MM.1S (cell line): ENCODE measurements around the gene OR2G6.
"Not testable (repeated sequence)": the region's sequence is repeated elsewhere in the genome, so short reads cannot be mapped to it uniquely, and the experiment has no call there.

ENCODE experiments used
- DNase-seq: peaks from one replicate; pipeline ENCODE4 v3.0.0-alpha.2; 2015
- H2AFZ ChIP-seq: fragments of 300-600 bp; sonication (generic); 2 replicates; pipeline ENCODE4 v1.6.0; 2016; ENCODE audit warnings: antibody characterized with exemption, low read length
- H3F3A ChIP-seq: fragments of 300-600 bp; sonication (generic); 2 replicates; pipeline ENCODE4 v1.6.1; 2016; ENCODE audit warnings: mild to moderate bottlenecking, antibody characterized with exemption, low read length, moderate library complexity, mixed read lengths; ENCODE audit not compliant: insufficient read depth
- H3K27ac ChIP-seq: fragments of 300-600 bp; sonication (generic); 2 replicates; pipeline ENCODE4 v1.5.1; 2016; ENCODE audit warnings: mild to moderate bottlenecking, low read length
- H3K27me3 ChIP-seq: fragments of 300-600 bp; sonication (generic); replicated peaks from 2 replicates; pipeline ENCODE4 v1.6.0; 2016; ENCODE audit warnings: low read length; ENCODE audit not compliant: insufficient read depth
- H3K36me3 ChIP-seq: fragments of 300-600 bp; sonication (generic); replicated peaks from 2 replicates; pipeline ENCODE4 v1.6.1; 2016; ENCODE audit warnings: mild to moderate bottlenecking, low read length, mixed read lengths; ENCODE audit not compliant: insufficient read depth
- H3K4me1 ChIP-seq: fragments of 300-600 bp; sonication (generic); 2 replicates; pipeline ENCODE4 v1.6.1; 2016; ENCODE audit warnings: low read length, mixed read lengths
- H3K4me2 ChIP-seq: fragments of 300-600 bp; sonication (generic); 2 replicates; pipeline ENCODE4 v1.6.0; 2016; ENCODE audit warnings: low read depth, low read length
- H3K4me3 ChIP-seq: fragments of 300-600 bp; sonication (generic); 2 replicates; pipeline ENCODE4 v1.5.1; 2016; ENCODE audit warnings: low read length, mixed read lengths
- H3K79me2 ChIP-seq: fragments of 300-600 bp; sonication (generic); 2 replicates; pipeline ENCODE4 v1.6.1; 2016; ENCODE audit warnings: mixed run types, low read length, mixed read lengths
- H3K9ac ChIP-seq: fragments of 300-600 bp; sonication (generic); 2 replicates; pipeline ENCODE4 v1.6.1; 2016; ENCODE audit warnings: low read length, mixed read lengths
- H3K9me2 ChIP-seq: fragments of 300-600 bp; sonication (generic); replicated peaks from 2 replicates; pipeline ENCODE4 v1.6.1; 2016; ENCODE audit warnings: mild to moderate bottlenecking, low read length, mixed read lengths; ENCODE audit not compliant: insufficient read depth
- H3K9me3 ChIP-seq: fragments of 300-600 bp; sonication (generic); replicated peaks from 2 replicates; pipeline ENCODE4 v1.6.1; 2016; ENCODE audit warnings: mild to moderate bottlenecking, low read length, mixed read lengths; ENCODE audit not compliant: insufficient read depth
- H4K20me1 ChIP-seq: fragments of 300-600 bp; sonication (generic); 2 replicates; pipeline ENCODE4 v1.6.1; 2016; ENCODE audit warnings: mild to moderate bottlenecking, low read length, moderate library complexity, mixed read lengths; ENCODE audit not compliant: insufficient read depth
- EZH2 ChIP-seq: fragments of 300-600 bp; sonication (generic); optimal IDR thresholded peaks from 2 replicates; pipeline ENCODE3; 2017; ENCODE audit warnings: low read depth, mild to moderate bottlenecking, antibody characterized with exemption, low read length, mixed read lengths
- EZH2phosphoT487 ChIP-seq: fragments of 300-600 bp; sonication (generic); IDR thresholded peaks from 2 replicates; pipeline ENCODE4 v1.6.1; 2018; ENCODE audit warnings: antibody characterized with exemption, low read length
- TF ChIP-seq, protein P1 (sequence below): fragments of 300-600 bp; sonication (generic); IDR thresholded peaks from 2 replicates; pipeline ENCODE4 v1.5.1; 2016; ENCODE audit warnings: antibody characterized with exemption, low read length, mixed read lengths

The OR2G6 gene

DNA sequence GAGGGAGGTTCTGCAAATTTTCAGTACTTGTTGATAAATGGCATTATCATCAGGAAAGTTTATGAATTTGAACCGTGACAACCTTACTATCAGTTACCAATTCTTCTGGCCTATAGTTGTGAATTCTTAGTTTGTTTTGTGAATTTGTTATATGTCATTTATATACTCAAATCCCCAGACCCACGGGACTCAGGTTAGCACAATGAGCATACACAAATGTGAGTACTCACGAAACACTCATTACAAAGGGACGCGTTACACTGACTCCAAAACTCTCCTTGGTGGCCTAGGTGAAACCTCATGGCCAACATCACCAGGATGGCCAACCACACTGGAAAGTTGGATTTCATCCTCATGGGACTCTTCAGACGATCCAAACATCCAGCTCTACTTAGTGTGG is 19.6 kb upstream of the OR2G6 start, which contains the start of gene OR2T5:
Gene OR2T5 (plus strand): TSS at position 301 of the 400 bp plus-strand sequence. CDS start 0 bp downstream, at position 301.
- not testable (repeated sequence) for H3K4me1 ChIP-seq, H4K20me1 ChIP-seq, H3K4me2 ChIP-seq, H3K27me3 ChIP-seq, H3K36me3 ChIP-seq, H3K4me3 ChIP-seq, H3K27ac ChIP-seq, H3F3A ChIP-seq, H2AFZ ChIP-seq, H3K9me2 ChIP-seq, DNase-seq, H3K9ac ChIP-seq, H3K79me2 ChIP-seq, H3K9me3 ChIP-seq

GRCh38 chr1:248496661-248497060 is 11.2 kb upstream of the OR2G6 start:
- not testable (repeated sequence) for H3K4me3 ChIP-seq, H3K9ac ChIP-seq, H3K4me1 ChIP-seq, H3K9me2 ChIP-seq, H3K79me2 ChIP-seq, H3K27me3 ChIP-seq, H3K9me3 ChIP-seq, H3K27ac ChIP-seq, DNase-seq, H3F3A ChIP-seq, H2AFZ ChIP-seq, H3K4me2 ChIP-seq, H3K36me3 ChIP-seq, H4K20me1 ChIP-seq

DNA sequence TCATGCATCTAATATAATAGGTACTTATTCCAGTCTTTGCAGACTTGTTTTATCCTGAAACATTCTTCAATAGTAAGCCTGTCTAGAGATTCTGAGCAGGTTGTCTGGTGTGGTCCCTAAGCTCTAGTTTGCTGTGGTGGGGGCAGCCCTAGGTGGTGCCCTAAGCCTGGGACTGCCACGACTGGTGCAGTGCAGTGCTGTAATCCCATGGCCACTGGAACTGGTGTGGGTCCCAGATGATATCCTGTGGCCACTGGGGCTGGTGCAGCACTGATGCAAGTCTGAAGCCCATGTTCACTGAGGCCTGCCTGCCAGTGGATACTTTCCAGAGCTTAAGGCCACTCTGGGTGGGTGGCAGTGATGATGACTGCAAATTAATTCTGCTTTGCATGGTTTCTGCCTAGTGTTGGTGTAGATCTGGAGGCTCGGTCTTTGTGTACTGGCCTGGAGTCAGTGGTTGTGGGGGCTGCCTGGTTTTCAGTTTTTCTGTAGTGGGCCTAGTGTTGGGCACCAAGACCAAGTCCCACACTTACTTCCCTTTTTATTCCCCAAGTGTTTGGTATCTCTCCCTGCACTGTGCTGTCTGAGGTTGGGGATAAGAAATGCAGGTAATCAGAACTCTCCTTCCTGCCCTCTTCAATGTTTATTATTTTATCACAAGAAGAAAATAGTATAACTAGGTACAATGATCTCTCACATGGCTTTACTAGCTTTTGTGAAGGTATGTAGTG is 7.4 kb upstream of the OR2G6 start:
- not testable (repeated sequence) for DNase-seq, H3K4me1 ChIP-seq, H3K36me3 ChIP-seq, H3K27ac ChIP-seq, H3K9me3 ChIP-seq, H3K4me2 ChIP-seq, H3K27me3 ChIP-seq, H3K9ac ChIP-seq, H2AFZ ChIP-seq, H3K9me2 ChIP-seq, H3K4me3 ChIP-seq, H4K20me1 ChIP-seq, H3F3A ChIP-seq, H3K79me2 ChIP-seq

GRCh38 chr1:248510217-248510616 is 2.3 kb downstream of the OR2G6 start:
- not testable (repeated sequence) for H3K4me2 ChIP-seq, H3K27ac ChIP-seq, H3K4me1 ChIP-seq, H3K9ac ChIP-seq, DNase-seq, H3K4me3 ChIP-seq, H3F3A ChIP-seq, H4K20me1 ChIP-seq, H3K9me2 ChIP-seq, H3K27me3 ChIP-seq, H3K79me2 ChIP-seq, H2AFZ ChIP-seq, H3K9me3 ChIP-seq, H3K36me3 ChIP-seq

DNA sequence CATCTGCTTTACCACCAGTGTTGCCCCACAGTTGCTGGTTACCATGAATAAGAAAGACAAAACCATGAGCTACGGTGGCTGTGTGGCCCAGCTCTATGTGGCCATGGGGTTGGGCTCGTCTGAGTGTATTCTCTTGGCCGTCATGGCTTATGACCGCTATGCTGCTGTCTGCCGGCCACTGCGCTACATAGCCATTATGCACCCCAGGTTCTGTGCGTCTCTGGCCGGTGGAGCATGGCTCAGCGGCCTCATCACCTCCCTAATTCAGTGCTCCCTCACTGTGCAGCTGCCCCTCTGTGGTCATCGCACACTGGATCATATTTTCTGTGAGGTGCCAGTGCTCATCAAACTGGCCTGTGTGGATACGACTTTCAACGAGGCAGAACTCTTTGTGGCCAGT is 14.0 kb downstream of the OR2G6 start:
- Histone ChIP-seq H4K20me1 (no peaks in the 10 kb centered on the region), H3K27me3 (no peaks in the 10 kb centered on the region), H3K4me2 (no peak overlapping the region), H3K9me3 (no peaks in the 10 kb centered on the region), H3K4me1 (no peaks in the 10 kb centered on the region), H3F3A (no peaks in the 10 kb centered on the region), H3K36me3 (no peaks in the 10 kb centered on the region), H3K9ac (no peak overlapping the region), H3K27ac (no peak overlapping the region), H3K4me3 (no peak overlapping the region), H3K79me2 (no peaks in the 10 kb centered on the region), H3K9me2 (no peaks in the 10 kb centered on the region), H2AFZ (no peak overlapping the region)
- no peak for DNase-seq
- TF ChIP-seq EZH2phosphoT487 (no peak), EZH2 (no peak)
- TF ChIP-seq, protein P1, sequence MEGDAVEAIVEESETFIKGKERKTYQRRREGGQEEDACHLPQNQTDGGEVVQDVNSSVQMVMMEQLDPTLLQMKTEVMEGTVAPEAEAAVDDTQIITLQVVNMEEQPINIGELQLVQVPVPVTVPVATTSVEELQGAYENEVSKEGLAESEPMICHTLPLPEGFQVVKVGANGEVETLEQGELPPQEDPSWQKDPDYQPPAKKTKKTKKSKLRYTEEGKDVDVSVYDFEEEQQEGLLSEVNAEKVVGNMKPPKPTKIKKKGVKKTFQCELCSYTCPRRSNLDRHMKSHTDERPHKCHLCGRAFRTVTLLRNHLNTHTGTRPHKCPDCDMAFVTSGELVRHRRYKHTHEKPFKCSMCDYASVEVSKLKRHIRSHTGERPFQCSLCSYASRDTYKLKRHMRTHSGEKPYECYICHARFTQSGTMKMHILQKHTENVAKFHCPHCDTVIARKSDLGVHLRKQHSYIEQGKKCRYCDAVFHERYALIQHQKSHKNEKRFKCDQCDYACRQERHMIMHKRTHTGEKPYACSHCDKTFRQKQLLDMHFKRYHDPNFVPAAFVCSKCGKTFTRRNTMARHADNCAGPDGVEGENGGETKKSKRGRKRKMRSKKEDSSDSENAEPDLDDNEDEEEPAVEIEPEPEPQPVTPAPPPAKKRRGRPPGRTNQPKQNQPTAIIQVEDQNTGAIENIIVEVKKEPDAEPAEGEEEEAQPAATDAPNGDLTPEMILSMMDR: no peak

DNA sequence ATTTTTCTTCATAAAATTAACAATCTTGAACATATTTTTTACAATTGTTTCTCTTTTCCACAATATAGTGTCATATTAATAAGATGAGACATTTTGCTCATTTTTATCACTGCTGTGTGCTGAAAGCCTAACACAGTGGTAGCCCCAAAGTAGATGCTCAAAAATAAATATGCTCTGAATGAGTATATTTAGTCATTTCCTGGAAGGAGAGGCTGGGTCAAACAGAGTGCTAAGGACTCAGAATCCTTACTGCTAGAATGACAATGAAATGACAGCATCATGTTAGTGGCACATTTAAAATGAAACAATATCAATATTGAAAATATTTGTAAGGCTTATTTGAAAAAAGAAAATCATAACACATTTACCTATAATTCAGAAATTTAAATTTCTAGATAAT is 29.6 kb downstream of the OR2G6 start:
- H3K4me3 ChIP-seq, DNase-seq, H3K9ac ChIP-seq, H3K79me2 ChIP-seq, H3K9me3 ChIP-seq, H3K4me2 ChIP-seq, H3K4me1 ChIP-seq, H3K36me3 ChIP-seq, H3K9me2 ChIP-seq, H4K20me1 ChIP-seq, H3K27ac ChIP-seq, H3F3A ChIP-seq, H2AFZ ChIP-seq, H3K27me3 ChIP-seq: not testable (repeated sequence)

- H3F3A ChIP-seq, H4K20me1 ChIP-seq: not testable (repeated sequence)
Measured at GRCh38 chr1:248547383-248547782, 39.5 kb downstream of the OR2G6 start.

More at GRCh38 chr1:248547383-248547782, 39.5 kb downstream of the OR2G6 start:
- H3K79me2 ChIP-seq, H3K9me2 ChIP-seq, H3K27ac ChIP-seq, H3K27me3 ChIP-seq, H3K4me1 ChIP-seq, H2AFZ ChIP-seq, H3K36me3 ChIP-seq, H3K4me3 ChIP-seq, DNase-seq, H3K4me2 ChIP-seq, H3K9me3 ChIP-seq, H3K9ac ChIP-seq: not testable (repeated sequence)
